Measurements from ENCODE around the gene MYH15.

The MYH15 gene

DNA sequence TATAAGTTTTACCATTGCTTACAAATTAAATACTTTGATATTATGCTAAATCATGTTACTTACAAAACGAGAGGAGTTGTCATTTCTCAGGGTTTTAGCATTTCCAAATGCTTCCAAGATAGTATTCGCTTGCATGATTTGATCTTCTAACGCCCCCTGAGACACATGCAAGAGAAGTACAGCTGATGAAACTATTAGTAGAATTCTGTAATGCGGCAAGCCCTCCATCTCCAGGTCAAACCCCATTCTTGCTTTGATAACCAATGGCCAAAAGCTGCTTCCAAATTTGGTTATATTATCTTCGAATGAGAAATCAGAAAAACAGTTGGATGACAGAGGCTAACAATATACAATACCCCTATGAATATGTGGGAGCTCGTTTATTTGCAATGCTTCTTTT, 14.7 kb downstream of the MYH15 start:
- DNase-seq (ENCODE audit: insufficient read length, low spot score) (no peak), FAIRE-seq (no peak)
- TF ChIP-seq POLR2A (IDR thresholded peaks at IDR 0.05; ENCODE audit: low read depth, low read length), result no peak

- FAIRE-seq (no peak), DNase-seq (ENCODE audit: insufficient read length, low spot score) (no peak)
- TF ChIP-seq POLR2A (IDR thresholded peaks at IDR 0.05; ENCODE audit: low read depth, low read length), result no peak
These were observed 15.4 kb downstream of the MYH15 start for GRCh38 chr3:108494906-108495531.

DNA sequence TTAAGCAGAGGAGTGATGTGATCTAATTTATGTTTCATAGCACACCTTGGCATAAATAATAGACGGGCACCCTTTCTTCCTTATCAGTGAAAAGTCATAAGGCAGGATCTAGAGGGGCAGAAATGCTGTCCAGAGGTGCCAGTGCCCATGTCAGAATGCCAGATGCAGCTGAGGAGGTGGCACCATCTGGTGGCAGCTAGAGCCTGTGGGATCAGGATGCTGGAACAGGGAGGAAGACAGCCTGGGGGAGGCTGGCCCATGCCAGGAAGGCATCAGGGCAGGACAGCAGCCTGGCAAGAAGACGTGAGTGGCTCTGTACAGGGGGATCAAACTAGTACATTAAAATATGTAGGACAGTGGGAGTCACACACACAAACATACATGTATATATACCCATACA, 16.5 kb downstream of the MYH15 start:
- FAIRE-seq (no peak), DNase-seq (ENCODE audit: insufficient read length, low spot score) (peak; percentile 19)
- TF ChIP-seq POLR2A (IDR thresholded peaks at IDR 0.05; ENCODE audit: low read depth, low read length), result no peak

- no peak for TF ChIP-seq POLR2A (IDR thresholded peaks at IDR 0.05; ENCODE audit: low read depth, low read length)
- DNase-seq (ENCODE audit: insufficient read length, low spot score), result no peak
- no peak for FAIRE-seq
These were observed 18.9 kb downstream of the MYH15 start for GRCh38 chr3:108491456-108491855.

DNA sequence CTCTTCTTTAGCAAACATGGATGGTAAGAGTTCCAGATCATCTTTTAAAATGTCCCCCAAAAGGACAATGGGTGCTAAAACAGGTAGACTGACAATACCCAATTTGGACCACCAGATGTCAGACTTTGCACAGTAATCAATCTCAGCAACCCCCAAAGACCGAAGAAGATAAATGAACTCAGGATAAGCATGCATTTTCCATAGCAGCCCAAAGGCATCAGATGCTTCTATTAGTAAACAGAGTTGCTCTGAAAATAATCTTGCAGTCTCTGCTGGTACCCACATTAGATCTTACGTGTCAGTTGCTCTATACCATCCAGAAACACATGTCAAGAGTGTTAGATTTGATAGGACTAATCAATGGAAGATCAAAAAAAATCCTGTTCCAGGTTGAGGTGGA, 20.6 kb downstream of the MYH15 start:
- no peak for TF ChIP-seq POLR2A (IDR thresholded peaks at IDR 0.05; ENCODE audit: low read depth, low read length)
- FAIRE-seq, result peak; percentile 81
- DNase-seq (ENCODE audit: insufficient read length, low spot score), result peak; percentile 6

DNA sequence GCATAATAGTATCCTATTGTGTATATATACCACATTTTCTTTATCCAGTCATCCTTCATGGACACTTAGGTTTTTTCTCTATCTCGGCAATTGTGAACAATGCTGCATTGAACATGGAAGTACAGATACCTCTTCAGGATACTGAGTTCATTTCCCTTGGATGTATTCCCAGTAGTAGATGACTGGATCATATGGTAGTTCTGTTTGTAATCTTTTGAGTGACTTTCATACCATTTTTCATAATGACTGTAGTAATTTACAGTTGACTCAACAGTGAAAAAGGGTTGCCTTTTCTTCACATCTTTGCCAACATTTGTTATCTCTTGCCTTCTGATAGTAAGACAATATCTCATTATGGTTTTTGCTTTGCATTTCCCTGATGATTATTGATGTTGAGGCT, 21.8 kb downstream of the MYH15 start:
- peak; percentile 83 for FAIRE-seq

GRCh38 chr3:108487439-108487838, 23.0 kb downstream of the MYH15 start:
- no peak for FAIRE-seq

More for the DNA sequence above, 21.8 kb downstream of the MYH15 start:
- DNase-seq (ENCODE audit: insufficient read length, low spot score), result no peak
- TF ChIP-seq POLR2A (IDR thresholded peaks at IDR 0.05; ENCODE audit: low read depth, low read length), result no peak

GRCh38 chr3:108486941-108487340, 23.5 kb downstream of the MYH15 start:
- peak; percentile 97 for FAIRE-seq
- no peak for TF ChIP-seq POLR2A (IDR thresholded peaks at IDR 0.05; ENCODE audit: low read depth, low read length)
- no peak for DNase-seq (ENCODE audit: insufficient read length, low spot score)

More at GRCh38 chr3:108487439-108487838, 23.0 kb downstream of the MYH15 start:
- TF ChIP-seq POLR2A (IDR thresholded peaks at IDR 0.05; ENCODE audit: low read depth, low read length), result no peak
- DNase-seq (ENCODE audit: insufficient read length, low spot score), result no peak

DNA sequence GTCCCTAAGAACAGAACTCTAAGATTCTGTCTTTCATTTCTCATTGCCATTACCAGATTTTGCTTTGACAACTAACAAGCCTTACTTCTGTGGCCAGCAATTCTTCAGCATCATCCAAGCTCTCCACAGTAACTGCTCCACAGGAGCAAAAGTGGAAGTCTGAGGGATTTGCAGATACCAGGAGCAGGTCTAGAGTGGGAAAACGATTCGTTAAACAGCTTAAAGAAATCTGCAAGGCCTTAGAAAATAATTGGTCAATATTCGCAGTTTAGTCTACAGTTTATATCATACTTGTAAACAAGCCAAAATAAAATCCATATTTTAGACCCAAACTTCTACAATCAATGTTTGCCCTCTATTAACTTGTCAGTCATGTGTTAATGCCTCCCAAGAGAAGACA, 24.1 kb downstream of the MYH15 start:
- FAIRE-seq (peak; percentile 33), DNase-seq (ENCODE audit: insufficient read length, low spot score) (no peak)
- TF ChIP-seq POLR2A (IDR thresholded peaks at IDR 0.05; ENCODE audit: low read depth, low read length), result no peak

DNA sequence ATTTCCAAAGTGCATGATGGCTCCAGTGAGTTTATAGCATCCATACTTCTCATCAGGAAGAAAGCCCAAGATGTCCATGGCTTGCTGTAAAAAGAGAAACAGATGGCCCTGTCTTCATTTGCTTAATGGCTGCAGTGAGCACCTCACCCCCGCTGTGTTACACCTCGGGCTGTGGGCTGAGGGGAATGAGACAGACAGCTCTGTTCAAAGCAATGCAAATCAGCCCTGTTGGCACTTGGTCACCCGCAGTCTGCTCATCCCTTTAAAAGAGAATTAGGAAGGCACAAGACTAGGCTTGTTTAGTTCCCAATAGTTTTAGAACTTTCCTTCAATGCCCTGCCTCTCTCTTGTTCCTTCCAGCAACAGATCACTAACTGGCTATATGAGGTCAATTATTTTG, 25.2 kb downstream of the MYH15 start:
- FAIRE-seq, result peak; percentile 52
- DNase-seq (ENCODE audit: insufficient read length, low spot score), result no peak
- no peak for TF ChIP-seq POLR2A (IDR thresholded peaks at IDR 0.05; ENCODE audit: low read depth, low read length)

DNA sequence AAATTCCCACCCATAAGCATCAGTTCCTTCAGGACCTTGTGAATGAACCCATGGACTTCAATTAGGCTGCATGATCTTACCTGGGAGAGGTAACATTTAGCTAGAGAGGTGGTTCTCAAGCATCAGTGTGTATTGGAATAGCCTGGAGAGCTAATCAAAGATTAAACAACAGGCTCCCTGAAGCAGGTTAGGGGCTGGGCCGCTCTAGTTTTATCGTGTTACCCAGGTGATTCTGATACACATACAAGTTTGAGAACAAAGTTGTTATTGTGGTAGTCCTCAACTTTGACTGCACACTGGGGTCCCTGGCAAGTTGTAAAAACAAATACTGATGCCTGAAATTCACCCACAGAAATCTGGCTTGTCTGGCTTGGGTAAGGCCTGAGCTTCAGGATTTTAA, 31.2 kb downstream of the MYH15 start:
- DNase-seq (ENCODE audit: insufficient read length, low spot score), result no peak
- no peak for FAIRE-seq
- TF ChIP-seq POLR2A (IDR thresholded peaks at IDR 0.05; ENCODE audit: low read depth, low read length), result no peak

DNA sequence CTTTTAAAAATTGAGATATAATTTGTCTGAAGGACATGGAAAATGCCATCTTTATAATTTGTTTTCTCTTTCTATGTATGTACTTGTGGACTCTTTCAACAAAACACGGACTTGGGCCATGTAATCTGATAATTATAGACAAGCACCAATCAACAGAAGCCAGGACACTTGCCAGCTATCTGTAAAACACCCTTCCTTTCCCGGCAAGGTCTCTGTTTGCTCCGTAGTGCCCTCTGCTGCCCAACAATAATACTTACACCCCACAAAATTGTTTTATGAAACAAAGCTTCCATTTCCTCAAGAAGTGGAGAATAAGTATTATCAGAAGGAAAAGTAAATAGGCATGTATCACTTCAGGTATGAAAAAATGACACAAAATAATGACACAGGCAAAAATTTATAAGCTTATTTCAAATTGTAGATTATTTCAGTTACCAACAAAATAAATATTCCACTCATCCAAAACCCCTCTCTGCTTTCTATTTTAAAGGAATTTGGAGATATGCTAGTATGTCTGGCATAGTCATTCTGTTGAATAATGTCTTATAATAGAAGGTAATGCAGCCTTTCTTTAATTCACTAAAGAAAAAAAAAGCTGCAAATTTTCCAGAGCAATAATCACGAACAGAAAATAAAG, 32.8 kb downstream of the MYH15 start:
- no peak for TF ChIP-seq POLR2A (IDR thresholded peaks at IDR 0.05; ENCODE audit: low read depth, low read length)
- FAIRE-seq (peak; percentile 93), DNase-seq (ENCODE audit: insufficient read length, low spot score) (no peak)

DNA sequence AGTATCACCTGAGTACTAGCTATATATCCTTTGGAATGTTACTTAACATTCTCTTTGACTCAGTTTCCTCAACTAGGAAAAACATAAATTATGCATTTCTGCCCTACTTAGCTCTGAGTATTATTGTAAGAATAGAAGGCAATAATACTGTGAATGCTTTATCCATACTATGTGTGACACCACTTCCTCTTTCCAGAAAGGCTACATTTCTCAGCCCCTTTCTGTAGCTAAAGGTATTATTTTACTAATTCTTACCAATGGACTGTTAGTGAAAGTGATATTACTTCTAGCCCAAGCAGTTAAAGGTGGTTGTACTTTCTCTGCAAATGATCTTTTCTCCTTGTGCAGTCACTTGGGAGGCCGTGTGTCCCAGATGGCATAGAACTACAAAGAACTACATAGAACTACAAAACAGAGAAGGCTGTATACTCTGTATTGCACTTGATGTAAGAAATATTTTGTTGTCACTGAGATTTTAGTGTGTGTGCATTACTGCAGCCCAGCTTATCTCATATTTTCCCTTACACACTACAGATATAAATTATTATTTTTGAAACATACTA, 35.1 kb downstream of the MYH15 start:
- TF ChIP-seq POLR2A (IDR thresholded peaks at IDR 0.05; ENCODE audit: low read depth, low read length), result no peak
- FAIRE-seq (no peak), DNase-seq (ENCODE audit: insufficient read length, low spot score) (no peak)

DNA sequence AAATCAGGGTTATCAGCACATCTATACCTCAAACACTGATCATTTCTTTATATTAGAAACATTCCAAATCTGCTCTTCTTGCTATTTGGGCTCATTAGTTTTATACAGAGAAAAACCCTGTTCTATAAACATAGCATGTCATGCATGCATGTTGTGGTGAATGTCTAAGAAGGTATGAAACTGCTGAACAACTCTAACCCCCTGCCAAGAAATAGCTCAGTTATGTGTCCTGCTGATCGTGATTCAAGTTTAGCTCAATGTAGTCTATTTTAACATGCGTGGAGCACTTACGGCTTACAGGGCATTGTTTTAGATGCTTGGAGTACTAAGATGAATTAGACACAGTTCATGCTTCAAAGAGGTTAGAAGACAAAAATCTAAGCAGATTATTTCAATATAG, 35.8 kb downstream of the MYH15 start:
- DNase-seq (ENCODE audit: insufficient read length, low spot score), result no peak
- TF ChIP-seq POLR2A (IDR thresholded peaks at IDR 0.05; ENCODE audit: low read depth, low read length), result no peak
- no peak for FAIRE-seq

- TF ChIP-seq POLR2A (IDR thresholded peaks at IDR 0.05; ENCODE audit: low read depth, low read length), result no peak
- no peak for DNase-seq (ENCODE audit: insufficient read length, low spot score)
- no peak for FAIRE-seq
These were observed 36.7 kb downstream of the MYH15 start for GRCh38 chr3:108473711-108474110.

Data from H54 (cell line).